Breast epithelium (tissue), 4 donors: ENCODE data around the gene ZSCAN25. TPM values are rescaled to one million over a fixed set of nuclear protein-coding genes. Genes with fewer than 3 reads are reported as not detected.

Source experiments
- DNase-seq, 2 donors: peaks; one replicate each; pipeline ENCODE4 v3.0.0-alpha.2; 2019; ENCODE audit warnings: low spot score in 2 of 2
- H3K27ac ChIP-seq, 2 donors: fragments of 200-600 bp; sonication (generic) in 1 of 2; one replicate each; pipeline ENCODE4 v1.5.1; 2016 to 2019; ENCODE audit warnings: mild to moderate bottlenecking in 1 of 2
- H3K27me3 ChIP-seq, 2 donors: fragments of 200-600 bp; sonication (generic) in 1 of 2; one replicate each; pipeline versions ENCODE4 v1.5.1 to v1.6.0; 2017 to 2019; ENCODE audit warnings: control low read depth in 1 of 2, mild to moderate bottlenecking in 1 of 2
- H3K36me3 ChIP-seq: fragments of 200-600 bp; one replicate; pipeline ENCODE4 v1.5.1; 2019
- H3K4me1 ChIP-seq, 2 donors: fragments of 200-600 bp; sonication (generic); one replicate each; pipeline ENCODE4 v1.5.1; 2016 to 2019; ENCODE audit warnings: control low read depth in 1 of 2
- H3K4me3 ChIP-seq, 3 donors: fragments of 200-600 bp; sonication (generic); 1 replicate in 2 of 3; 2 replicates in 1 of 3; pipeline ENCODE4 v1.5.1; 2016 to 2019; ENCODE audit warnings: mild to moderate bottlenecking in 3 of 3, moderate library complexity in 2 of 3
- H3K9me3 ChIP-seq, 2 donors: fragments of 200-600 bp; sonication (generic) in 1 of 2; one replicate each; pipeline ENCODE4 v1.5.1; 2016 to 2019; ENCODE audit warnings: control low read depth in 1 of 2
- CTCF ChIP-seq, 3 donors: fragments of 450-650 bp; IDR thresholded peaks; one replicate each; pipeline ENCODE4 v1.5.1; 2016 to 2017; ENCODE audit warnings: antibody characterized with exemption in 3 of 3, mild to moderate bottlenecking in 3 of 3, moderate library complexity in 3 of 3
- POLR2A ChIP-seq: fragments of 450-650 bp; IDR thresholded peaks from one replicate; pipeline ENCODE4 v1.6.1; 2016; ENCODE audit warnings: antibody characterized with exemption, mild to moderate bottlenecking, moderate library complexity
- POLR2AphosphoS5 ChIP-seq, 3 donors: sonication (generic); formaldehyde crosslinking; IDR thresholded peaks; one replicate each; pipeline ENCODE4 v1.6.1; 2017; ENCODE audit warnings: antibody characterized with exemption in 3 of 3
- intact Hi-C: fragments of 100-400 bp; cut with DNase I; formaldehyde crosslinking; loops from one replicate; pipeline ENCODE4 v1.15.1; 2023; ENCODE audit warnings: low total_unique reads
- total RNA-seq, 3 donors: library from RNA; depleted of rRNA; stranded (reverse); fragments of >200 nt; gene quantifications; one replicate each; pipeline ENCODE4 v1.1.0, GENCODE V29; 2016

Gene ZSCAN25
- total RNA-seq, 3 donors from 2014 or later = 15.2 to 23.6 (median 18.4) TPM

DNA sequence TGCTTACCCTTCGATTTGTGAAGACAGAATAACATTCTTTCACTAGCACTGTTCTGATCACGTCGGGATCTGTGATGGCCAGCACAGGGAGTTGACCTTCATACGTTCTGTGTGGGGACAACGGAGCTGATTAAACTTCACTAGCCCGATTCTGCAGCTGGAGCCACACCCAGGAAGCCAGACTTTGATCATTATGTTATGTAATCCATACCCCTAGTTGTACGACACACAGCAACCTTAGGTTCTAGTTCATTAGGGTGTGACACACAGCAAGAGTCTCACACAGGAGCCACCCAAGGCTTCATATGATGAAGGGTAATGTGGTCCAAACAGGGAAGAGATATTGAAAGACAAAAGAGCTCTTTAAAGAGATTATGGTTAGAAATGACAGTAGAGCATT is 55.8 kb downstream of the ZSCAN25 start:
- Histone ChIP-seq H3K9me3 (no peaks in the 10 kb centered on the region), H3K36me3 (no peaks in the 10 kb centered on the region), H3K4me3 (no peak overlapping the region), H3K27me3 (no peaks in the 10 kb centered on the region), H3K27ac (no peak overlapping the region), H3K4me1 (no peaks in the 10 kb centered on the region)
- DNase-seq = no peak
- TF ChIP-seq CTCF (IDR thresholded peaks at IDR 0.05) = no peak
- no peak for TF ChIP-seq POLR2AphosphoS5 (IDR thresholded peaks at IDR 0.05)
- no peak for TF ChIP-seq POLR2A
- intact Hi-C loops = no loop called here

- intact Hi-C loops = no loop called here
- no peak for DNase-seq
- TF ChIP-seq POLR2A = no peak
- no peaks in the 10 kb centered on the region for H3K36me3 ChIP-seq
- no peak overlapping the region for H3K4me3 ChIP-seq
- H3K9me3 ChIP-seq = no peaks in the 10 kb centered on the region
- H3K27me3 ChIP-seq = no peaks in the 10 kb centered on the region
- no peak overlapping the region for H3K27ac ChIP-seq
- no peaks in the 10 kb centered on the region for H3K4me1 ChIP-seq
Measured at GRCh38 chr7:99674995-99675742, 58.4 kb downstream of the ZSCAN25 start.

GRCh38 chr7:99677013-99677647 is 60.4 kb downstream of the ZSCAN25 start:
- Histone ChIP-seq H3K9me3 (no peaks in the 10 kb centered on the region), H3K27ac (no peak overlapping the region), H3K27me3 (no peaks in the 10 kb centered on the region), H3K4me1 (no peaks in the 10 kb centered on the region), H3K36me3 (no peaks in the 10 kb centered on the region), H3K4me3 (no peak overlapping the region)
- DNase-seq = no peak
- no peak for TF ChIP-seq POLR2A
- no peak for TF ChIP-seq CTCF (IDR thresholded peaks at IDR 0.05)
- TF ChIP-seq POLR2AphosphoS5 (IDR thresholded peaks at IDR 0.05) = no peak
- intact Hi-C loops = no loop called here

DNA sequence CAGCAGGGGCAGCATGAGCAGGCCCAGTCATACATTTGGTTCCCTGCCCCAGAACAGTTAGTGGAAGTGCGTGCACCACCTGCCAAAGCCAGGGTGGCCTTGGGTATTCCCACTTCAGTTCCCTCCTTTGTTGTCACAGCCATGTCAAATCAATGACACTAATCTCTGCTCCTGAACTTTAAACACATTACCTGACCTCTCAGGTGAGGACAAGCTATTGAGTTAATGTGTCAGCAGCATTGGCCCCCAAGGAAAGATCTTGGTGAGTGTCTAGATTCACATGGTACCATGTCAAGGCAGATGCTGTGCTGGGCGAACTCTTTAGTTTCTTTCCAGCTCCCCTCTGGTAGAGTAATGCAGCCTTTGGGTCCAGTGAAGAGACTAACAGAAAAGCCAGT is 60.9 kb downstream of the ZSCAN25 start:
- TF ChIP-seq POLR2AphosphoS5 (IDR thresholded peaks at IDR 0.05) = no peak
- no peak for TF ChIP-seq POLR2A
- TF ChIP-seq CTCF (IDR thresholded peaks at IDR 0.05) = no peak
- intact Hi-C loops = no loop called here
- Histone ChIP-seq H3K9me3 (no peaks in the 10 kb centered on the region), H3K27me3 (no peaks in the 10 kb centered on the region), H3K4me1 (no peaks in the 10 kb centered on the region), H3K27ac (no peak overlapping the region), H3K36me3 (no peaks in the 10 kb centered on the region), H3K4me3 (no peak overlapping the region)
- DNase-seq = no peak

- Histone ChIP-seq H3K36me3 (no peaks in the 10 kb centered on the region), H3K9me3 (no peaks in the 10 kb centered on the region), H3K4me3 (peak overlapping the region in 1 of 3 donors; percentile 14), H3K4me1 (no peaks in the 10 kb centered on the region), H3K27ac (no peak overlapping the region), H3K27me3 (no peaks in the 10 kb centered on the region)
- no peak for DNase-seq
- TF ChIP-seq POLR2A (no peak), POLR2AphosphoS5 (IDR thresholded peaks at IDR 0.05) (no peak), CTCF (IDR thresholded peaks at IDR 0.05) (no peak)
- intact Hi-C loops = no loop called here
Measured at GRCh38 chr7:99679032-99679399, 62.3 kb downstream of the ZSCAN25 start.
